NCI-H2107 treated with DMSO at 0.1 percent for 48 hours (cell line): ENCODE results near the gene MAD2L2.

Experiments used
- DNase-seq: peaks from one replicate; lab custom pipeline; 2025; ENCODE audit not compliant: unreplicated experiment; lab: John Stamatoyannopoulos, UW

Gene MAD2L2

DNA sequence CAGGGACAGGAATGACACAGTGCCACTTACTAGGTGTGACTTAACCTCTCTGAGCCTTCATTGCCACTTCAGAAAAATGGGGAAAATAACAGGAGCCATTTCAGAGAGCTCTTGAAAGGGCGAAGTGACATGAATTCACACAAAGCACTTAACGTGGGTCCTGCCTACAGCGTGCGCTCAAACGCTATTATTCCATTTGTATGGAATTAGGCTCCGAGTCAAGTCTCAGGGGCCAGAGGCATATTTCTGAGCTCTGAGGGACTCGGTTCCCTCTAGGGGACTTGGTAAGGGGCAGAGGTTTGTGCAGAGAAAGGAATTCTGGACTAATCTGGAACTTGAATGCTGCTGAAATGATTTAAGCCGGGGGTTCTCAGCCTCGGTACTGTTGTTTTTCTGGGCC is 24.6 kb upstream of the MAD2L2 start:
- no peak for DNase-seq

DNA sequence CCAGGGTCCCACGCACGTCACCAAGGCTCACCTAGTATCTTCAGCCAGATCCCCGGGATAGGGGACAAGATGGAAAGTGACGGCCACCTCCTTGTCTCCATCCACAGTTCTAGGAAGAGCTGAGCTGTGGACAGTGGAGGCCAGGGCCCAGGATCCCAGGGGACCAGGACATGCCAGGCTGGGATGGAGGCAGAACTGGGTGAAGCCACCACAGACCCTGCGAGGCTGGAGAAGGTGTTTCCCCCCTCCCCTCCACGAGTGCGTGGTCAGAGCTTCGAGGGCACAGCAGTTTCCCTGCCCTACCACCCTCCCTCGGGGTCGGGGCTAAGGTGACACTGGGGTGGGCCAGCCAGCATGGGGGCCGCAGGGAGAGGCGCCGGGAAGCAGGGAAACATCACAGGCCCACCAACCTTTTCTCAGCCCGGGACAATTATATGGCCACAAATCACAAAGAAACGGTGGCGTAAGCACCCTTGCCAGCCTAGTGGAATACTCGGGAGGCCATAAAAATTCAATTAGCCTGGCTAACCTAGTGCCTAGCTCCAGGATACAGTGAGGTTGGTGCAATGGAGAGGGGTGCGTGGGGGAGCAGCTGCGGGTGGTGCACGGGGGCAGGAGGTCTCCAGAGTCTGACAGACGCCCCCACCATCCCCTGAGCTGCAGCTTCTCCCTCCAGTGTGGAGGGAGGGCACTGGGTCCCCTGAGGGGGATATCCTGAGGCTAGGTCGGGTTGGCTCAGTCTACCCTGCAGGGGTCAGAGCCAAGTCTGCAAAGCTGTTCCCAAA is 23.9 kb upstream of the MAD2L2 start:
- DNase-seq, result no peak

DNA sequence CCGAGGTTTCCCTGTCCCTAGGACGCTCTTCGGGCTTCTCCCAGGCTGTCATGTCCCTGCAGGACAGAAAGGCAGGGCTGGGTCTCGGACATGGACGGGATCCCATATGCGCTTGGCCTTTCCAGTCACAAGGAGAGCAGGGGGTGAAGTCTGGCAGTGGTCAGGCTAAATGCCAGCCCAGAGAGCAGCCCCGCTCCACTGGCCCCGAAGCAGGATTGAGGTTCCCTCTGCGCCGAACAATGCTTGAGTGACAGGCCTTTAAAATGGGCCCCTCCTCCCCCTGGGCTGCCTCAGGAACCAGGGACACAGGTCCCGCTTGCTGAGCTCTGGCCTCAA is 23.2 kb upstream of the MAD2L2 start:
- no peak for DNase-seq

DNA sequence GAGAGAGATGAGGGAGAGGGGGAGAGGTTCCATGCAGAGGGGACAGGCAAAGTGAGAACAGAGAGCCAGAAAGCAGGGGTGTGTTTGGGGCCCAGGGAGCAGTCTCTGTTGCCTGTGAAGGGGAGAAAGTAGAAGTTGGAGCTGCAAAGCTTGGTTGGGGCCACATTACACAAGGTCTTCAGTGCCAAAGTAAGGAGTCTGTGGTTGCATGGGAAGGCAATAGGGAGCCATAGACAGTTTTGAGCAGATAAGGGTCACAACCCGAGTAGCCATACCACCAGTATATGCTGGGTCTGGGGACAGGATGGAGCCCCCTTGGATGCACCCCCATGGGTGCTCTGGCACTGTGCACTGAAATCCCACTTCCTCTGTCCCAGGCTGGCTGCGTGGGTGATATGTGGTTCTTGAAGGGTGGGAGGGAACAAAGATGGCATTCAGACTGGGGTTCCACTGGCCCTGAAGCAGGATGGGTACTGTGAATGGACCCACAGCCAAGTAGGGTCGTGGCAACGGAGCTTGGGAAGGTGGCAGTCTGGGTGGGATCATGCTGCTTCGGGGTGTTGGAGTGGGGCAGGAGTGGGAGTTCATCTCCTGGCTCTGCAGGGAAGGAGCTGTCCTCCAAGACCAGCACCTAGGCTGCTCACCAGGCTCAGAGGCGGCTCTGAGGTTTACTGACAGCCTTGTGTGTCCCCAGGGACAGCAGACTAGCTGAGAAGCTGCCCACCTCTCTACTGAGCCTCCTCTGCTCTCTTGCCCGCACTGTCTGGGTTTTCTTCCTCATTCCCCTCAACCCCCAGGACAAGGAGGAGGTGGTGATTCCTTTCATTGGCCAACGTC is 22.6 kb upstream of the MAD2L2 start:
- no peak for DNase-seq

DNA sequence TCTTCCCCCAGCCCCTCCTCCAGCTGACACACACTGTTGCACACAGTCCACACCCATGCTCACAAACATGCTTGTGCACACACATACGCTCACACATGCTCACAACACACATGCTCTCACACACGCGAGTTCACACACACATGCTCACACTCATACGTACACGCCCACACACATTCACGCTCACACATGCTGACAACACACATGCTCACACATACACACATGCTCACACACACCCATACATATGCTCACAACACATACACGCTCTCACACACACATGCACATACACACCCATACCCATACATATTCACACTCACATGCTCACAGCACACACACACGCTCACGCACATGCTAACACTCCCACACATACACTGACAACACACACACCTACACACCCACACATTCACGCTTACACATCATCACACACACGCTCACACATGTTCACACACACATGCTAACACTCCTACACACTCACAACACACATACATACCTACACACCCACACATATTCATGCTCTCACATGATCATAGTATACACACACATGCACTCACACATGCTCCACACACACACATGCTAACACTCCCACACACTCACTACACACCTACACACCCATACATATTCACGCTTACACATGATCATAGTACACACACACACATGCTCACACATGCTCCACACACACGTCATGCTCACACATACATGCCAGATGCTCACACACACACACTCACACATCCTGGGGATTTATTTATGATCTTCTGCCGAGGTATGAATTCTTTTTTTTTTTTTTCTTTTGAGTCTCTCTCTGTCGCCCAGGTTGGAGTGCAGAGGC is 21.2 kb upstream of the MAD2L2 start:
- no peak for DNase-seq

DNA sequence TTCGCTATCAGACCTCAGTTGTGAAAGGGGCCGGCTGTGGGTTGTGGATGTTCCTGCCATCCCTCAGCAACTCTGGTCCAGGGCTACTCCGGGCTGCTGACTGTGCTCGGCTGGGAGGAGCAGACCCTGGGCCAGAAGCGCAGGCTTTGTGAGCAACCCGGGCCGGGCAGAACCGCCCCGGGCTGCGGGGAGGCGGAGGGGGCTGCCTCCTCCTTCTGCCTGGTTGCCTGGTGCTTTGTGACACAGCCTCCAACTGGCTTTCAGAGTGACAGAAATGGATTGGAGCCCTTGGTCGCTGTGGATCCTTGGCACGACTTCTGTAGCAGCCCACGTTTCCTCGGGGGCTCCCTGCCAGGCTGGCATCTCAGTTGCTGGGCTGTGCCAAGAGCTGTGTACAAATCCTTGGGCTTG is 20.6 kb upstream of the MAD2L2 start:
- DNase-seq, result no peak

DNA sequence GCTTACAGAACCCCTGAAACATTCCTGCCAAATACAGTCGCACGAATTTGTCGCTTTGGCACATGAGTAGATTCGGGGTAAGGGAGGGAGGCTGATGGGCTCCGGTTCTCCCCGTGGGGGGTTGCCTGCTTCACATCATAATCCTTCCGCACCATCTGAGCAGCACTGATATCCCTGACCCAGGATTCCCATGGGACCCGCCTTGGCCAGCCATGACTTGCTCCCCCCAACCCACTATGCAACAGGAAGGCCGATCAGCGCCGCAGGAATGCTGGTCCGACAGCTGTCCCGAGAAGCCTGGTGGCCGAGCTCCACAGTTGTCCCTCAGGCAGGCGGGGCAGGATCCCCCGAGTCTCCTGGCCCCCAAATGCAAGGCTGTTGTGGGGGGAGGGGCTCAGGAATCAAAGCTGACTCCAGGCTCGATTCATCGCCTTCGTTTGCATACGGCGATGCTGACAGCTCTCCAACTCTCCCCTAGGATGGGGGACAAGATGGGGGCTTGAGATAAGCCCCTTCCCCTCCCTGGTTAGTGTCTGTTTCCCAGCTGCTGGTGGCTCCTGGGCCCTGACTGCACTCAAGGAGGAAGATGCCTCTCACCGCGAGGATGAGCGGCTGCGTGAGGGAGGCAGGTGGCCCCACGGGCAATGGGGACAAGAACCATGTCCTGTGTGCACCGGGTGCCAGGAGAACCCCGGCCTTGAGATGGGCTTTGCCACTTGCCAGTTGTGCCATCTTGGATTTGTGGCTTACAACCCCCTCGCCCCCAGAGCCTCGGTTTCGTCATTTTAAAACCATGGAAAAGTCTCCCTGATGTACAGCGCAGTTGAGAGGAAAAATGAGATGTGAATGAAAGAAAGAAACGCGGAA is 19.9 kb upstream of the MAD2L2 start:
- no peak for DNase-seq

DNA sequence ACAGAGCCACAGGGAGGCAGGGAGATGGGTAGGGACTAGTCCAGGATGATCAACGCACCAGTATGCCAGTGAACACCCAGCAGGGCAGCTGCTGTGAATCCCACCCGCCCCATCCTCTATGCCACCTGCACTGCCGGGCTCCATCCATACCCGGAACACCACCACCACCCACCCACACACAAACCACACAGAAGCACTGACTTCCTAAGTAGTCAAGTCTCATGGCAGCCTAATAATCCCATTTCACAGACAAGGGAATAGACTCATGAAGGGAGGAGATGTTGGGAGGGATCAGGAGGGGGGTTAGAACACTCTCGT is 16.9 kb upstream of the MAD2L2 start:
- DNase-seq, result no peak

DNA sequence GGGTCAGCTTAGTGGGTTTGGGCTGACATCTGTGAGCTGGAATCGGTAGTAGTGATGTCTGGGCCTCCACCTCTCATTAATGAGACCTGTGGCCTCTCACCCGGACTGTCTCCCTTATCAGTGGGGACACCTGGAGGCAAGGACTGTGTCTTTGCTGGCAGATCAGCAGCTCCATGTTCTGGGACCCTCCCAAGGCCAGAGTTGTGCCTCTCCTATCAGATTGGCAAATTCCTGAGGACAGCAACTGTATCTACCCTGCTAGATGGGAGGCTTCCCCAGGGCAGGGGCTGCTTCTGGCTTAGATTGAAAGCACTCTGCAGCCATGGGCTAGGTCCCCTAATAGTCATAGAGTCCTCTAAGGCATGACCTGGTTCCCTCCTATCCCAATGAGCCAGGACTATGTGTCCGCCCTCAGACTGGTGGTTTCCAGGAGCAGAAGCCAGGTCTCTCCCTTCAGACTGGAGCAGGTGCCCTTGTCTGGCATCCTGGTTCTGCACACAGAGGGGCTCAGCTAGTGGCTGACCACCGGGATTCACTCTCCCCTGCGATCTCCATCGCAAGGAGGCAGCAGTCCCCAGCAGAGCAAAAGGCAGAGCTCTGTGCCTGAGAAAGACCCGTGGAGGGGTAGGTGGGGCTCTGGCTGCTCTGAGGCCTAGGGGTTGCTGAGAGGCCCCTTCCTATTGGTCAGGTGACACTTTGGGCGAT is 16.4 kb upstream of the MAD2L2 start:
- DNase-seq, result no peak

DNA sequence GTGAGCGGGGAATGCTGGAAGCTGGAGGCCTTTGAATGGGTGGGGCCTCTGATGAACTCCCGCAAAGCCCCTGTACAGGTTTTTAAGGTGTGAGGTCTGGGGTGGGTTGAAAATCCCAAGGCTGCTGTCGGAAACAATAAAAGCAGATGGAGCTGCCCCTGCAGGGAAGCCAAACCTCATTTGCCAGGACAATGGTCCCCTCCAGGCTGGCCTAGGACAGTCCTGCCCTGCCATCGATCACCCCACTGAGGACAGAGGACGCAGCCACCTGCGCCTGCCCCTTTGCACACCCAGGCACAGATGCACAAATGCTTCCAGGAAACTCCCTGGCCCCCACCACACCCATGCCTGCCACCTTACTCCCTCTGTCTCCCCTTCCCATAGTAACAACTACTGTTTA is 14.9 kb upstream of the MAD2L2 start:
- no peak for DNase-seq

DNA sequence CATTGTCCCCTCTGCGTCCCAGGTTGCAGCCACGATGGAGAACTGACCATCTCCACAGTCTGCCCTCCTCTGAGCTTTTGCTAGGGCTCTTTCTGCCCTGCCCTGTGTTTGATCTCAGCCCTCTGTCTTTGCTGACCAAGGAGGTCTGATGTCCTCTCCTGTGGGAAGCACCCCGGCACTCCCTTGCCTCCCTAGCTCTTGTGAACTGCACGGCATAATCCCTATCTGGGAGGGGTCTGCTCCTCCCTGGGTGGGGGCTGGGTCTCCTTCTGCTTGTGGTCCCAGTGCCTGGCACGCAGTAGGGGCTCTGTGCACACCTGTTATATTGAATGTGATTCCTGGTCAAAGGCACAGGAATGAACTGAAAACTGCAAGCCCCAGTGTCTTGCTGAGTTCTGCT is 13.0 kb upstream of the MAD2L2 start:
- DNase-seq, result no peak

DNA sequence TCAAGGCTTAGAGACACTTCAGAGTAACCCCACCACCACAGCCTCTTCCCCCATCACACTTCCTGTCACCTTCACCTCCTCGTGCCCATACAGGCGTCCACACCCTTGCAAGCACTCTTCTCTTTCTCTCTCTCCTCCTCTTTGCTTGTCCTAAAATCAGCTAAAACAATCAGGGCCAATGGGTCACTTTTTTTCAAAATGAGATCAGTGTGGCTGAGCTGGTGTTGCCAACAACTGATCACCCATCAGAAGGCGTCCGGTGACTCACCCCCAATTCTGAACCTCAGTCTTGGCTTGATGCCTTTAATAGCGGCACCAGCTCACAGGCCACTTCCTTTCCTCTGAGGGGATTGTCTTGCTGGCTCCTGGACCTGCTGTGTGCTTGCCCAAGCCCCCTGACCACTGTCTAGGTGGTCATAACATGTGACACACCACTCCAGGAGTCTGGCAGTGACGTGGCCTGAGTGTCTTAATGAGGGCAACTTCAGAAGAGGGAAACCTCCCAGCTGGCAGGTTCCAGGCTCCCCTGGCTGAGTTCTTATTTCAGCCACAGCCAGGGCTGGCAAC is 12.2 kb upstream of the MAD2L2 start:
- DNase-seq, result no peak

DNA sequence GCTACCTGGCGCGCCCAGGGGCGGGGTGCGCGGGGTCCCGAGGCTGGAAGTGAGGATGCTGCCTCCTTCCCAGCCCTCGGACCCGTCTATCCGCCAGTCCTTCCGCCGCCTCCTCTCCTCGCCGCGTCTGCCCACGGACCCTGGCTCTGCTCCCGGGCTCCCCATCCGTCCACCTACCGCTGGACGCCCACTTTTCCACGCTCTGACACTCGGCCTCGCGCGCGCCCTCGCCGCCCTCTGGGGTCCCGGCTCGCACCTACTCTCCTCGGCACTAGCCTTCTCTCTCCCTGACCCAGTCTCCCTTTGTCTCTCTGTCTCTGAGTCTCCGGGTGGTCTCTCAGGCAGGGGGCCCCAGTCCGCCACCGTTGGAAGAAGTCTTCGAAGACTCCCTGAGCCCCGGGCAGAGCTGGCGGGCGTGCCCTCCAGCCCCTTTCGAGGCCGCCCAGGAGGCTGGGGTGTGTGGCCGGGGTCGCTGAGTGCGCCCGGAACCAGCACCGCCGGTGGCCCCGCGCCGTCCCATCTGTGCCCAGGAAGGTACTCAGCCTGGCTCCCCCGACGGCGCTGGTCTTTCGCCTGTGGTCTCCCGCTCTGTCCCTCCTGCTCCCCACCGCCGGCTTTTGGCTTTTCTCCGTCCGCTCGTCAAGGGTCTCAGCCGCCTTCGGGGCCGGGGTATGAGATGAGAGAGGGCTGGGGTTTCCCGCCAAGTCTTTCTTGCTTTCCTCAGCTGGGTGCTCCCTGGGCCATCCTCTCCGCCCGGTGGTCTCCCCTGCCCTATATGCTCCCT is 11.2 kb upstream of the MAD2L2 start:
- DNase-seq, result no peak

DNA sequence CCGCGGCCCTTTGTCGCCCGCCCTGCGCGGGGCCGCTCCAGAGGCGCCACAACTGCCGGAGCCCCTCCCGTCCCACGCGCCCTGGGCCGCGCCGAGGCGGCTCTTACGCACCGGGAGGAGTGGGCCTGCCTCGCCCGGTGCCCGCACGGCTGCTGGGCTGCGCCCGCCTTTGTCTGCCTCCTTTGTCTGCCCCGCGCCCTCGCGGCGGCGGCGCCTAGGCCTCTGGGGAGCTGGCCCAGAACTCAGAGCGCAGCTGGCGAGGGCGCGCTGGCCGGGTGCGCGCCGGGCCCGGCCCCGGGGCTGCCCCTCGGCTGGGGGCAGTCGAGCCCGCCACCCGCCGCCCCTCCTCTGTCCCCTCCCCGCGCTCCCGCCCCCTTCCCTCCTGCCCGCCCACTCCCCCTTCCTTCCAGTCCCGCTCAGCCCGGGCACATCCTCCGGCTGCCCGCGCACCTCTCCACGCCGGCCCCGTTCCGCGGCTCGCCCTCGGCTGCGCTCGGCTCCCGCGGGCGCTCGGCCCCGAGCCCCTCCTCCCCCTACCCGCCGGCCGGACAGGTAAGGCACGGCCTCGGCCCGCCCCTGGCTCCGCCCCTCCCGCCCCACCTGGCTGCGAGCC is 10.5 kb upstream of the MAD2L2 start, which contains the start of gene DRAXIN:
Gene DRAXIN (plus strand): TSS at position 409 of the 613 bp plus-strand sequence. CDS start 14,549 bp downstream, outside the sequence.
- no peak for DNase-seq

DNA sequence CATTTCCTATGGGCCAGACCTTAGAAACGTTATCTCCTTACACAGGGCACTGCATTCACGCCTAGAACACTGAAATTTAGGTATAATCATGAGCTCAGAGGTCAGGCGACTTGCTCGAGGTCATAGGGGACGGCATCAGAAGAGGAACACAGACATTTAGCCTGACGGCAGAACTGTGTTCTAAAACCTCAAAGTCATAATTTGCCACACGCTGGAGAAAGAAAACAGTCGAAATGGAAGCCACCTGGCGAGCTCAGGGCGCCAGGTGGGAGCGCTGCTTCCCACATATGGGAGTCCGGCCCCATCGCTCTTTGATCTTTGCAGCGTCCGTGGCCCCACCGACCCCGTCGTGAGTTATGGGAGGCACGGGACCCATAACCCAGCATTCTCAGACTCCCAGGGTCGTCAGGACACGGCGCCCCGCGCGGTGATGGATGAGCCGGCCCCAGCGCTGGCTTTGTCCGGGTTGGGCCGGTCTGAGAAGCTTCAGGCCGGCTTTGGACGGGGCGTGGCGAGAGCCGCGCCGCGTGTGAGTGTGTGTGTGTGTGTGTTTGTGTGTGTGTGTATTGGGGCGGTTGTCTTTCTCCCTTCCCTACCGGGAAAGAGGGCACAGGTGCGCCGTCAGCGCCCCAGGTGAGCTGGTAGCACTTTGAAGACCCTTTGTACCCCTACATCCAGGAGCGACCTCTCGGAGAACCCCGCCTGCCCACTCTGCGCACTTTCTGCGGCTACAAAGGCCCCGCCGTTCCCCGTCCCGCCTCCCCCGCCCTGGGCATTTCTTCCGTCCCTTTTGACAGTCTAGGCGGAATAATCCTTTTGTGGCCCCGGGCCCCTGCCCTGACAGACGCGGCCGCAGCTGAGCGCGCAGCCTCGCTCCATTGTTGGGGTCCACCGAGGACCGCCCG is 9.7 kb upstream of the MAD2L2 start:
- DNase-seq, result no peak

DNA sequence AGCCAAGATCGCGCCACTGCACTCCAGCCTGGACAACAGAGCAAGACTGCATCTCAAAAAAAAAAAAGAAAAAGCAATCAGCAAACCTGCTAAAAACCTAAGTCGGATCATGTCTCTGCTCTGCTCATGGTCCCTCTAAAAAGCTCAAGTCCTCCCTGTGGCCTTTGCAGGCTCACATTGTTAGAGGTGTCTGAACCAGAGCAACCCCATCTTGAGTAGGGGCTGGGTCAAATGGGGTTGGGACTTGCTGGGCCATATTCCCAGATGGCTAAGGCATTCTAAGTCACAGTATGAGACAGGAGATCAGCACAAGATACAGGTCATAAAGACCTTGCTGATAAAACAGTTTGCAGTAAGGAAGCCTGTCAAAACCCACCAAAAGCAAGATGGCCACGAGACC is 7.6 kb upstream of the MAD2L2 start:
- DNase-seq, result no peak

DNA sequence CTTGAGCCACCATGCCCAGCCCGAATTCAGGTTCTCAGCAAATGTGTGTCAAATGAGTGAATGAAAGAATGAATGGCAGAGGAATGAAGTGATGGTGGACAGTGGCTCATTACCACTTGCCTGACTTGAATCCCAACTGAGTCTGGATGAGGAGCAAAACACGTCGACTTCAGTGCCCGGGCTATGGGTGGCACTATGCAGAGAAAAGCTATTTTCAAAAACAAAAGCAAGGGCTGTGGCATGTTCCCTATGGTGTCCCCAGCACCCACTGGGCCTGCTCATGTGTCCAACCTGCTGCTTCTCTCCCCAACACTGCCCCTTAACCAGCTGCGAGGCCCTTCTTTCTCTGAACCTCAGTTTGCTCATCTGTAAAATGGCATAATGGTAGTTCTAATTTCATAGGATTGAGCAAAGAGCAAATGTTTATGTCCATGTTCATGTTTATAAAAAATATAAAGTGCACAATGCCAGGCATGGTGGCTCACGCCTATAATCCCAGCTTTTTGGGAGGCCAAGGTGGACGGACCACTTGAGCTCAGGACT is 4.3 kb upstream of the MAD2L2 start:
- DNase-seq, result no peak
